Mesendoderm (in vitro differentiated cells): ENCODE results near the gene DCC.
A peak's percentile ranks its signal among the peaks of the same experiment; 100 is the strongest.

ENCODE experiments used
- DNase-seq: peaks from one replicate; pipeline ENCODE4 v3.0.0; 2013
- H2AK5ac ChIP-seq: 2 replicates; pipeline ENCODE4 v1.6.1; 2013; ENCODE audit warnings: low read length, inconsistent platforms
- H2BK120ac ChIP-seq: 2 replicates; pipeline ENCODE4 v1.6.1; 2013; ENCODE audit warnings: low read depth, mild to moderate bottlenecking, low read length, moderate library complexity, mixed read lengths
- H2BK15ac ChIP-seq: replicated peaks from 2 replicates; pipeline ENCODE4 v1.6.1; 2013; ENCODE audit warnings: low read depth, mild to moderate bottlenecking, moderate library complexity
- H2BK5ac ChIP-seq: 2 replicates; pipeline ENCODE4 v1.6.1; 2013; ENCODE audit warnings: low read length, inconsistent platforms
- H3K18ac ChIP-seq: 2 replicates; pipeline ENCODE4 v1.6.1; 2013; ENCODE audit warnings: mild to moderate bottlenecking, low read length, mixed read lengths
- H3K23ac ChIP-seq: one replicate; pipeline ENCODE4 v1.6.1; 2013; ENCODE audit warnings: low read length
- H3K27ac ChIP-seq: 2 replicates; pipeline ENCODE4 v1.5.1; 2013; ENCODE audit warnings: low read depth, mild to moderate bottlenecking, inconsistent platforms, low read length, moderate library complexity
- H3K27me3 ChIP-seq: 2 replicates; pipeline ENCODE4 v1.6.1; 2013; ENCODE audit warnings: low read length, control low read depth, mild to moderate bottlenecking, inconsistent platforms; ENCODE audit not compliant: insufficient read depth, poor library complexity
- H3K36me3 ChIP-seq: 2 replicates; pipeline ENCODE4 v1.6.1; 2013; ENCODE audit warnings: low read length, inconsistent platforms; ENCODE audit not compliant: control insufficient read depth, insufficient read depth
- H3K4ac ChIP-seq: one replicate; pipeline ENCODE4 v1.6.1; 2013; ENCODE audit warnings: low read depth, mild to moderate bottlenecking, low read length, moderate library complexity
- H3K4me1 ChIP-seq: 2 replicates; pipeline ENCODE4 v1.6.1; 2013; ENCODE audit warnings: low read depth, low read length, inconsistent platforms; ENCODE audit not compliant: control insufficient read depth
- H3K4me2 ChIP-seq: 2 replicates; pipeline ENCODE4 v1.6.1; 2013; ENCODE audit warnings: low read length
- H3K4me3 ChIP-seq: 2 replicates; pipeline ENCODE4 v1.5.1; 2013; ENCODE audit warnings: mild to moderate bottlenecking, low read length
- H3K56ac ChIP-seq: one replicate; pipeline ENCODE4 v1.6.1; 2013; ENCODE audit warnings: low read length
- H3K79me1 ChIP-seq: 2 replicates; pipeline ENCODE4 v1.6.1; 2013; ENCODE audit warnings: low read length, inconsistent platforms
- H3K79me2 ChIP-seq: 2 replicates; pipeline ENCODE4 v1.6.1; 2013; ENCODE audit warnings: mild to moderate bottlenecking, low read length; ENCODE audit not compliant: control insufficient read depth, insufficient read depth
- H3K9ac ChIP-seq: 2 replicates; pipeline ENCODE4 v1.6.1; 2013; ENCODE audit warnings: low read length, inconsistent platforms
- H4K5ac ChIP-seq: one replicate; pipeline ENCODE4 v1.6.1; 2013; ENCODE audit warnings: low read length
- H4K8ac ChIP-seq: one replicate; pipeline ENCODE4 v1.6.1; 2013; ENCODE audit warnings: low read depth, mild to moderate bottlenecking, control low read depth, low read length, moderate library complexity
- WGBS: extraction: QIAGEN DNeasy Blood & Tissue Kit; methylation state at CpG from one replicate; pipeline ENCODE4 v1.1.7; 2013; ENCODE audit warnings: low lambda C conversion rate, missing lambda C conversion rate; ENCODE audit not compliant: insufficient coverage; ENCODE audit errors: extremely low coverage; 5-methylcytosine and 5-hydroxymethylcytosine counted together

DCC gene

DNA sequence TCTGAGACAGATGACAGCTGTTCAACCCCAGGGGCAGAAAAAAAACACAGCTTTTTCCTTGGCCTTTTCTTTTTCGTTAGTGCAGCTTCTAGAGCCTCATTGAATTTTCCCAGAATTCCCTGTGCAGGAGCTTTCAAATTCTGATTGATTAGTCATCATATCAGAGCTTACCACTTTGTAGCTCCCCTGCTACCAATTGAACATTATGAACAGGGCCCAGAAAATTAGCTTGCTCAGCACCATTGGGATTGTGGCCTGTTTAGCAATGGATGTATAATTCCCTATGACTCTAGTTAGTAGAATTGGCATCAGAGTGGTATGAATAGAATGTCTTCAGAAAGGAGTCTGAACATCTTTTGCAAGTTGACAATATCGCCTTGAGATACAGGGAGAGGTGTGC is 631.1 kb downstream of the DCC start:
- no peak overlapping the region for H4K5ac ChIP-seq
- H3K4ac ChIP-seq, result no peak overlapping the region
- H3K56ac ChIP-seq, result no peak overlapping the region
- WGBS, result no CpG with 5 or more reads among the region's 2 CpGs
- no peak overlapping the region for H3K18ac ChIP-seq
- no peak overlapping the region for H3K27ac ChIP-seq
- no peak overlapping the region for H3K9ac ChIP-seq
- no peak overlapping the region for H2AK5ac ChIP-seq
- H2BK15ac ChIP-seq, result no peak overlapping the region
- H3K79me2 ChIP-seq, result no peaks in the 10 kb centered on the region
- no peaks in the 10 kb centered on the region for H3K27me3 ChIP-seq
- no peaks in the 10 kb centered on the region for H3K79me1 ChIP-seq
- H2BK120ac ChIP-seq, result no peak overlapping the region
- no peak overlapping the region for H4K8ac ChIP-seq
- H3K4me2 ChIP-seq, result no peak overlapping the region
- no peak overlapping the region for H2BK5ac ChIP-seq
- H3K23ac ChIP-seq, result no peak overlapping the region
- peaks cover 2% of the 10 kb centered on the region for H3K4me1 ChIP-seq
- DNase-seq, result no peak
- no peak overlapping the region for H3K4me3 ChIP-seq
- no peaks in the 10 kb centered on the region for H3K36me3 ChIP-seq

DNA sequence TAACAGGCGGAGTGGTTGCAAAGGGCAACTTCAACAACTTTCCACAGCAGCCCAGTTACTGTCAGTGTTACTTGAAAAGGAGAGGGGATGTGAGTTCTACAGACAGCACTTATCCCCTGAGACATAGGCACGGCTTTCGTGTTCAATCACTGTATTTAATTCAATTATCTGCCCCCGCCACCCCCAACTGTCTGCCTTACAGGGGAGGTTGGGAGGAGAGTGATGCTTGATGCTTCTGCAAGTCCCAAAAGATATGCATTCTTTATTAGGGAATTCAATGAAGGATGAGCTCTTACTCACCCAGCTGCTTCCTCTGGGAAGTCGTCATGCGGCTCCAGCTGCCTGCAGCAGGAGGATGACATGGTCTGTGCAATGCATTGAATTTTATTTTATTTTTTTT is 639.9 kb downstream of the DCC start:
- H3K79me1 ChIP-seq, result no peaks in the 10 kb centered on the region
- no peak overlapping the region for H3K56ac ChIP-seq
- H3K23ac ChIP-seq, result no peak overlapping the region
- H3K18ac ChIP-seq, result no peak overlapping the region
- H3K4me2 ChIP-seq, result no peak overlapping the region
- peak; percentile 8 for DNase-seq
- H3K36me3 ChIP-seq, result no peaks in the 10 kb centered on the region
- no peak overlapping the region for H4K5ac ChIP-seq
- H3K27me3 ChIP-seq, result no peaks in the 10 kb centered on the region
- no peak overlapping the region for H2BK120ac ChIP-seq
- no peak overlapping the region for H3K9ac ChIP-seq
- H3K4me1 ChIP-seq, result no peaks in the 10 kb centered on the region
- H2BK15ac ChIP-seq, result no peak overlapping the region
- H3K4ac ChIP-seq, result no peak overlapping the region
- WGBS, result no CpG with 5 or more reads among the region's 6 CpGs
- no peak overlapping the region for H3K27ac ChIP-seq
- no peak overlapping the region for H4K8ac ChIP-seq
- no peaks in the 10 kb centered on the region for H3K79me2 ChIP-seq
- no peak overlapping the region for H2AK5ac ChIP-seq
- no peak overlapping the region for H2BK5ac ChIP-seq
- H3K4me3 ChIP-seq, result no peak overlapping the region

DNA sequence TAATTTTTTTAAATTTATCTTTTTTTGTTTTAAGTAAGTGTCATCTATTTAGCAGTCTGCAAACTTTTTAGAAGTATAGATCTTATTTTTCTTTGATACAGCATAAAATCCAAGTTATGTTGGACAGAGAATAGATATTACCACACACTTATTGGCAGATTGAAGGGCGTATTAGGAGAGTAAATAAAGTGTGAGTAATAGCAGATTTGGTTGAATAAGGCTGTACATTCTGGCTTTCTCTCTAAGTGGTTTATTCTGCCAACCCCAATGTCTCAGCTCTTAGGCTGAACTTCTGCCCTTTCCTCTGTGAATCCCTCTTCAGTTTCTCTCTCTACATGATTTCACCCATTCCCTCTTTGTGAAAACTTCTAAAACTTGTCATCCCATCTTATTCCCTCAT is 651.2 kb downstream of the DCC start:
- H3K18ac ChIP-seq, result no peak overlapping the region
- H3K36me3 ChIP-seq, result no peaks in the 10 kb centered on the region
- H2BK15ac ChIP-seq, result no peak overlapping the region
- H4K5ac ChIP-seq, result no peak overlapping the region
- no peak overlapping the region for H2BK120ac ChIP-seq
- no peak overlapping the region for H3K56ac ChIP-seq
- H3K27ac ChIP-seq, result no peak overlapping the region
- H2AK5ac ChIP-seq, result no peak overlapping the region
- no peak overlapping the region for H4K8ac ChIP-seq
- H2BK5ac ChIP-seq, result no peak overlapping the region
- H3K79me1 ChIP-seq, result no peaks in the 10 kb centered on the region
- WGBS, result no CpG with 5 or more reads among the region's 1 CpG
- H3K9ac ChIP-seq, result no peak overlapping the region
- no peaks in the 10 kb centered on the region for H3K27me3 ChIP-seq
- H3K4ac ChIP-seq, result no peak overlapping the region
- H3K79me2 ChIP-seq, result no peaks in the 10 kb centered on the region
- no peak overlapping the region for H3K23ac ChIP-seq
- no peak for DNase-seq
- H3K4me3 ChIP-seq, result no peak overlapping the region
- H3K4me1 ChIP-seq, result no peaks in the 10 kb centered on the region
- no peak overlapping the region for H3K4me2 ChIP-seq

DNA sequence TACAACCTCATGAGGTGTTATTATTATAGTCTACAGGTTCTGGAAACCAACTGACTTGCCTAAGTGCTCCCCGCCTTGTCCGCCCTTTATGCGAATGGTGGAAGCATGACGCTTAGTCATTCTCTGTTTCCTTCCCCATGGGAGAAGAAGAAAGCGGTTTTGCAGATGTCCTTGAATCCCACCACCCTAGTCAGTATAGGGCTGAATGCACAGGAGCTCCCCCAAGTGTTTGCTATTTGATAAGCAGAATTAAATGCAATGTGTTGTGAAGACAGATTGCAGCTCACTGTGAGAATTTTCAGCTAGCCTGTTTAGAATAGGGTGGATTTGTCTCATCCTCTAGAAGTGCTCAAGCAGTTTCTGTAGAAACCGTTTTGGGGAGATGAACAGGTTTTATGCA is 652.0 kb downstream of the DCC start:
- no peaks in the 10 kb centered on the region for H3K36me3 ChIP-seq
- no peak overlapping the region for H2BK5ac ChIP-seq
- H2BK15ac ChIP-seq, result no peak overlapping the region
- H4K8ac ChIP-seq, result no peak overlapping the region
- WGBS, result no CpG with 5 or more reads among the region's 6 CpGs
- no peak overlapping the region for H3K56ac ChIP-seq
- no peak overlapping the region for H3K4me2 ChIP-seq
- H3K79me1 ChIP-seq, result no peaks in the 10 kb centered on the region
- H4K5ac ChIP-seq, result no peak overlapping the region
- H3K23ac ChIP-seq, result no peak overlapping the region
- H3K27me3 ChIP-seq, result no peaks in the 10 kb centered on the region
- no peak overlapping the region for H3K4ac ChIP-seq
- no peak overlapping the region for H3K27ac ChIP-seq
- peak; percentile 83 for DNase-seq
- H3K4me3 ChIP-seq, result no peak overlapping the region
- no peak overlapping the region for H2BK120ac ChIP-seq
- H2AK5ac ChIP-seq, result no peak overlapping the region
- no peaks in the 10 kb centered on the region for H3K79me2 ChIP-seq
- no peaks in the 10 kb centered on the region for H3K4me1 ChIP-seq
- no peak overlapping the region for H3K18ac ChIP-seq
- H3K9ac ChIP-seq, result no peak overlapping the region

DNA sequence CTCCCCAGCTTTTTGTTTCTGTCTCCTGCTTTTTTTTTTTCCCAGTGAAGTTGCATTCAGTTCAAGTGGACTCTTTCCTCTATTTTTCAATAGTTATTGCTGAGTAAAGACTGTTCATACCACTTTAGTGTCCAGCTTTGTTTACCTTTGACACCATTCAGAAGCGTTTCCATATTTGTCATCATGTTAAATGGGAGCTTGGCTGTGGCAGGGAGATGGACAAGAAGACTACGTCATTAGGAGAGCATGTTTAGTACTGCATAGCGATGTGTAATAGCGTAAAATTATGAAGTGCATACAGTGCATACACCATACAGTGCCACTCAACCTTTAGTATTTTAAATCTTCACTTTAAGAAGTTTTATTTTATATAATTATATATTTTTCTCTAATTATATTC is 655.9 kb downstream of the DCC start:
- H3K9ac ChIP-seq, result no peak overlapping the region
- no peak for DNase-seq
- H2BK15ac ChIP-seq, result no peak overlapping the region
- no peak overlapping the region for H4K5ac ChIP-seq
- no peak overlapping the region for H2AK5ac ChIP-seq
- no CpG with 5 or more reads among the region's 4 CpGs for WGBS
- no peaks in the 10 kb centered on the region for H3K79me1 ChIP-seq
- no peak overlapping the region for H4K8ac ChIP-seq
- no peak overlapping the region for H2BK5ac ChIP-seq
- H3K79me2 ChIP-seq, result no peaks in the 10 kb centered on the region
- H3K23ac ChIP-seq, result no peak overlapping the region
- no peaks in the 10 kb centered on the region for H3K27me3 ChIP-seq
- H3K4ac ChIP-seq, result no peak overlapping the region
- H3K4me2 ChIP-seq, result no peak overlapping the region
- no peak overlapping the region for H3K56ac ChIP-seq
- H2BK120ac ChIP-seq, result peak overlapping the region; percentile 36
- no peak overlapping the region for H3K18ac ChIP-seq
- no peaks in the 10 kb centered on the region for H3K4me1 ChIP-seq
- H3K36me3 ChIP-seq, result no peaks in the 10 kb centered on the region
- H3K27ac ChIP-seq, result no peak overlapping the region
- no peak overlapping the region for H3K4me3 ChIP-seq

DNA sequence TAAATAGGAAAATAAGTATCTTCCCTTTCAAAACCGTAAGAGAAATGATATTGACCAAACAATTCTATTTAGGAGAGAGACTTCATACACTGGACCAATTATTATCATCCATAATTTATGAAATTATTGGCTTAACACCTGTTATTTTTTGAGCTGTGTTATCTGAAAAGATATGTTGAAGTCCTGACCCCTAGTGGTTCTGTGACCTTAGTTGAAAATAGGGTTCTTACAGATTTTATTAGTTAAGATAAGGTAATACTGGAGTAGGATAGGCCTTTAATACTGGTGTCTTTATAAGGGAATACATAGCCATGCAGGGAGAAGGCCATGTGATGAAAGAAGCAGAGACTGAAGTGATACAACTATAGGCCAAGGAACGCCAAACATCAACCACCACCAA is 659.6 kb downstream of the DCC start:
- H3K79me2 ChIP-seq, result no peaks in the 10 kb centered on the region
- no peak overlapping the region for H2BK15ac ChIP-seq
- H3K4me2 ChIP-seq, result no peak overlapping the region
- H3K18ac ChIP-seq, result no peak overlapping the region
- no peak overlapping the region for H3K56ac ChIP-seq
- H3K9ac ChIP-seq, result no peak overlapping the region
- DNase-seq, result no peak
- no peaks in the 10 kb centered on the region for H3K27me3 ChIP-seq
- no peak overlapping the region for H4K8ac ChIP-seq
- H3K27ac ChIP-seq, result no peak overlapping the region
- H3K23ac ChIP-seq, result no peak overlapping the region
- no peaks in the 10 kb centered on the region for H3K36me3 ChIP-seq
- H3K4me3 ChIP-seq, result no peak overlapping the region
- H2BK5ac ChIP-seq, result no peak overlapping the region
- H3K4ac ChIP-seq, result no peak overlapping the region
- H3K4me1 ChIP-seq, result no peaks in the 10 kb centered on the region
- no CpG with 5 or more reads among the region's 2 CpGs for WGBS
- no peak overlapping the region for H2AK5ac ChIP-seq
- H3K79me1 ChIP-seq, result no peaks in the 10 kb centered on the region
- H2BK120ac ChIP-seq, result no peak overlapping the region
- peak overlapping the region; percentile 71 for H4K5ac ChIP-seq
